Ammon's horn (tissue), 1 donor: Measurements from ENCODE around the gene ANKRD13B.
A peak's percentile ranks its signal among the peaks of the same experiment; 100 is the strongest.
"Not testable (repeated sequence)": the region's sequence is repeated elsewhere in the genome, so short reads cannot be mapped to it uniquely, and the experiment has no call there.

Source experiments
- DNase-seq: peaks from one replicate; pipeline ENCODE4 v3.0.0-alpha.2; 2016; ENCODE audit warnings: low spot score

The ANKRD13B gene

GRCh38 chr17:29642171-29642611 is 49.3 kb downstream of the ANKRD13B start:
- DNase-seq: no peak

DNA sequence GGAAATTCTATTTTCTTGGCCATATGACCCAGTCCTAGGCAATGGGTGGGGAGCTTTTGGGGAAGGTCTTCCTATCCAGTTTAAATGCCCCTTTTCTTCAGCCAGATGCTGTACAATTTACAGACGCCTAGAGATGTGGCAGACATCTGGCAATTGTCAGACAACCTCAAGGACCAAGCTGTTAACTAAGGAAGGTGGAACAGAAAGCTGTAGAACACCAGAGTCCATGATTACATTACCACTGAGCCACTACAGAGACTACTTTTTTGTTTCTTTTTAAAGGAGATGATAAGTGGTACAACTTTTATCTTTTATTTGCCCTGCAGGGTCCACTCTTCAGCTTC is 50.9 kb downstream of the ANKRD13B start:
- no peak for DNase-seq

GRCh38 chr17:29645515-29646051 is 52.7 kb downstream of the ANKRD13B start:
- peak; percentile 46 for DNase-seq

DNA sequence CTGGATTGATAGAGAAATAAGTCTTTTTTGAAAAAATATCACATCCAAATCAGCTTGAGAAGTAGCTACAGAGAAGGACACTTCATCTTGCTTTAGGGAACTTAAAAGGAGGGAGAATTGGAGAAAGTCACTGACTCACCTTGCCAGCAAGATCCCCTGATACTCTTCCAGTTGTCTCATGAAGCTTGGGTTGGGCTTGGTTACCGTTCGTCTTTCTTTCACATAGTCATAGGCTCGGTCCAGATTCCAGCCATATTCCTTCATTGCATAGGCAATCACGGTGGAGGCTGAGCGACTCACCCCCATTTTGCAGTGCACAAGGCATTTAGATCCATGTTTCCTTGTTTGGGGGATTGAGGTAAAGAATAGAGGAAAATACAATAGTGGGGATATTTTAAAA is 55.1 kb downstream of the ANKRD13B start:
- DNase-seq: no peak

DNA sequence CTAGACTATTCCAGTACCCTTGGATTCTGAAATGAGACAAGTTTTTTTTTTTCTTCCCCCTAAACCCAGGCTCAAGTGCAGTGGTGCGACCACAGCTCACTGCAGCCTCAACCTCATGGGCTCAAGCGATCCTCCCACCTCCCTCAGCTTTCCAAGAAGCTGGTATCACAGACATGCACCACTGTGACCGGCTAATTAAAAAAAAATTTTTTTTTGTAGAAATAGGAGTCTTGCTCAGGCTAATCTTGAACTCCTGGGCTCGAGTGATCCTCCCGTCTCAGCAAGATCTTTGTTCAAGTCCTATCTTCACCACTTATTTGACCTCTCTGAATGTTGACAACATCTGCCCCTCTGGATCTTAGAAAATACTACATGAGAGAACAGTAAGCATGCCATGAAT is 56.4 kb downstream of the ANKRD13B start:
- no peak for DNase-seq

DNA sequence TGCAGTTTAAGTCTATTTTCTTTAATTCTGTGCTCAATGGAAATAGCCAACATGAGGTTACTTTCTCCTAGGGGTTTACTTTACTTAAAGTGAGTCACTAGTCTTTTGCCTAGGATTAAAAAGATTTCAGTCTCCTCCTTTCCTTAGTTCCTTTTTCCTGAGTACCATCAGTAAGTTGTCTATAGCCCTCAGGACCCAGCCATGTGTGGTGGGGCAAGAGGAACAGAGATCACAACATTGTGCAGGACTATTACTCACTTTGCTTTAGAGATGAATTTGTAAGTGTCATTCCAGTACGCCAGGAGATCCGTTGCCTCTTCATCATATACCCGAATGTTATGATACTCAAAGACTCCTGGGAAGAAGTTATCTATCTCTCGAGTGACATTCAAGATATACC is 57.5 kb downstream of the ANKRD13B start:
- DNase-seq: no peak

GRCh38 chr17:29651913-29652312 is 59.0 kb downstream of the ANKRD13B start:
- DNase-seq: not testable (repeated sequence)

DNA sequence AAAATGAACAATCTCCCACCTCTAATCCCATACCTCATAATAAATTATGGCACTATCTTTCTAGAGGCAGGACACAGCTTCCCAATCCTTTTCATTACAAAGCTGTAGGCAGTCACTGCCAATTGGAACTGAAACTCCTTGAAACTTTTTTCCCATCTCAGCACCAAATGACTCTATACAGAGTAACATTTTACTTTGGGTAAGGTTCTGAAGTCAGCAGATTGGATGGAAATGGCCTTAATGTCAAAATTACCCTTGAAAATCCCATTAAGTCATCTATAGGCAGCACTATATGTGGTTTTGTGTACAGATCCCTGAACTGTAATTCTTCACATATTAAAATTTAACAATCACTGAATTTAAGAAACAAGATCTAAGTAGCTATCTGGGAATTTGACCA is 60.0 kb downstream of the ANKRD13B start:
- no peak for DNase-seq

- no peak for DNase-seq
These were observed 61.2 kb downstream of the ANKRD13B start for GRCh38 chr17:29653995-29654714.

GRCh38 chr17:29655323-29655722 is 62.4 kb downstream of the ANKRD13B start:
- no peak for DNase-seq

DNA sequence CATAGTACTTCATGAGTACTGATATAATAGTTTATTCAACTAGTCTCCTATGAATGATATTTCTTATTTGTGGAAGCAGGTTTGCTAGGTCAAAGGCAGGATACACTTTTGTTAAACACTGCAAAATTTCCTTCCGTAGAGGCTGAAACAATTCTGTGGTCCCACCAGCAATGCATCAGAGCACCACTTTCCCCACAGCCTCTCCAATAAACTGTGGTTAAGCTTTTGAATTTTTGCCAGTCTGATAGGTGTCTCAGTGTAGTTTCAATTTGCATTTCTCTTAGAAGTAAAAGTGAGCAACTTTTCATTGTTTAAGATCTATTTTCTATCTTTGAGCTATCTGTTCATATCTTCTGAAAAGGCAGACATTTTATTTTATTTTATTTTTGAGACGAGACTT is 66.2 kb downstream of the ANKRD13B start:
- no peak for DNase-seq

GRCh38 chr17:29661213-29661612 is 68.3 kb downstream of the ANKRD13B start:
- no peak for DNase-seq

DNA sequence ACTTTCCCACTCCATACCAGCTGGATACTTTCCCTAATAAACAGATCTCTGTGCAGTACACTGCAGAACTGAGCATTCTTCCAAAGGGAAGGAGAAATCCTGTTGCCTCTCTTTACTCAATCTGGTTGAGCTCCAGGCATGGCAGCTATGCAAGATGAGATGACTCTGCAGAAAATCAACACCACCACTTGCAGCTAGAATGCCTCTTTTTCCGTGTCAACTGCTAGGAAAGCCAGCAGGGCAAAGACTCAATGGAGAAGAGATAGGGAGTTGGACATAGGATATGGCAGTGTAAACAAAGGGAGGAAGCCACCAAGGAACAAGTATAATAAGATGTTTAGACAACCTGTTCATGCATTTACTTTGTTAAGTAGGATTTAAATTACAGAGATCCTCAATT is 70.2 kb downstream of the ANKRD13B start:
- DNase-seq: peak; percentile 35
